ENCODE results near the gene CAB39.

DNA sequence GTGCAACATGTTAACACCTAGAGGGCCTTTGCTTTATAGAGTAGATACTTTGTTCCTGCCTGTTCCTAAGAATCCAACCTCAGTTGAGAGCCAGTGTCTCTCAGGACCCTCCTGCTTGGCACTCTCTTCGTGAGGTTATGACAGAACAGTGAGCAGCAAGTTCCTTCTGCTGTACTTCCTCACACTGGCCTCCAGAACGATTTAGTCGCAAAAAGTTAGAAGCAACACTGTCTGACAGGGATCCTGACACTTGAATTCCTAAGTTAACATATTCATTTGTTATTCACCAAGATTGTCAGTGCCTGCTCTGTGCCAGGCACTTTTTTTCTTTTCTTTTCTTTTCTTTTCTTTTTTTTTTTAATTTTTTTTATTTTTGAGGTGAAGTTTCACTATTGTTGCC, 95.1 kb downstream of the CAB39 start:
- TF ChIP-seq, protein P1, sequence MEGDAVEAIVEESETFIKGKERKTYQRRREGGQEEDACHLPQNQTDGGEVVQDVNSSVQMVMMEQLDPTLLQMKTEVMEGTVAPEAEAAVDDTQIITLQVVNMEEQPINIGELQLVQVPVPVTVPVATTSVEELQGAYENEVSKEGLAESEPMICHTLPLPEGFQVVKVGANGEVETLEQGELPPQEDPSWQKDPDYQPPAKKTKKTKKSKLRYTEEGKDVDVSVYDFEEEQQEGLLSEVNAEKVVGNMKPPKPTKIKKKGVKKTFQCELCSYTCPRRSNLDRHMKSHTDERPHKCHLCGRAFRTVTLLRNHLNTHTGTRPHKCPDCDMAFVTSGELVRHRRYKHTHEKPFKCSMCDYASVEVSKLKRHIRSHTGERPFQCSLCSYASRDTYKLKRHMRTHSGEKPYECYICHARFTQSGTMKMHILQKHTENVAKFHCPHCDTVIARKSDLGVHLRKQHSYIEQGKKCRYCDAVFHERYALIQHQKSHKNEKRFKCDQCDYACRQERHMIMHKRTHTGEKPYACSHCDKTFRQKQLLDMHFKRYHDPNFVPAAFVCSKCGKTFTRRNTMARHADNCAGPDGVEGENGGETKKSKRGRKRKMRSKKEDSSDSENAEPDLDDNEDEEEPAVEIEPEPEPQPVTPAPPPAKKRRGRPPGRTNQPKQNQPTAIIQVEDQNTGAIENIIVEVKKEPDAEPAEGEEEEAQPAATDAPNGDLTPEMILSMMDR (optimal IDR thresholded peaks at IDR 0.05 in 1 of 3, IDR thresholded peaks at IDR 0.05 in 1 of 3, conservative IDR thresholded peaks at IDR 0.05 in 1 of 3; ENCODE audit: extremely low read depth in 1 of 3, insufficient read depth in 2 of 3, low read length in 3 of 3): no peak
- no peak for TF ChIP-seq EZH2 (IDR thresholded peaks at IDR 0.05; ENCODE audit: low read length)

All from keratinocyte (primary cell).